HG02970 (cell line): Measurements from ENCODE around the gene AASS.
A peak's percentile ranks its signal among the peaks of the same experiment; 100 is the strongest.
"Not testable (repeated sequence)": the region's sequence is repeated elsewhere in the genome, so short reads cannot be mapped to it uniquely, and the experiment has no call there.

ENCODE experiments used
- ATAC-seq: cut with Tn5 transposase; IDR thresholded peaks from one replicate; pipeline ENCODE4 v1.9.1; 2021; ENCODE audit warnings: mild to moderate bottlenecking, moderate library complexity, moderate number of reproducible peaks; ENCODE audit not compliant: unreplicated experiment, low FRiP score

AASS gene

GRCh38 chr7:122143751-122144711 is at the start of gene AASS:
AASS (minus strand) TSS chr7:122144249; CDS start chr7:122133726, 10,523 bp downstream.
- ATAC-seq, result peak; percentile 100

GRCh38 chr7:122188785-122189184 is 44.7 kb upstream of the AASS start:
- ATAC-seq, result no peak

GRCh38 chr7:122183106-122183505 is 39.1 kb upstream of the AASS start:
- ATAC-seq, result no peak

GRCh38 chr7:122182081-122182480 is 38.0 kb upstream of the AASS start:
- no peak for ATAC-seq

GRCh38 chr7:122172144-122172543 is 28.1 kb upstream of the AASS start:
- ATAC-seq, result not testable (repeated sequence)

- ATAC-seq, result no peak
These were observed 22.7 kb upstream of the AASS start for GRCh38 chr7:122166740-122167139.

- no peak for ATAC-seq
These were observed 22.2 kb upstream of the AASS start for GRCh38 chr7:122166275-122166674.

- no peak for ATAC-seq
These were observed 17.6 kb upstream of the AASS start for GRCh38 chr7:122161628-122162027.

GRCh38 chr7:122155566-122155965 is 11.5 kb upstream of the AASS start:
- no peak for ATAC-seq

GRCh38 chr7:122148878-122149277 is 4.8 kb upstream of the AASS start:
- ATAC-seq, result no peak

- ATAC-seq, result no peak
These were observed 4.0 kb upstream of the AASS start for GRCh38 chr7:122148081-122148480.

GRCh38 chr7:122145937-122146645 is 2.0 kb upstream of the AASS start:
- no peak for ATAC-seq

- ATAC-seq, result peak; percentile 4
These were observed 686 bp downstream of the AASS start for GRCh38 chr7:122143376-122143750.

- ATAC-seq, result no peak
These were observed 3.1 kb downstream of the AASS start for GRCh38 chr7:122140918-122141317.

GRCh38 chr7:122137251-122138077 is 6.6 kb downstream of the AASS start:
- ATAC-seq, result no peak

GRCh38 chr7:122136639-122137245 is 7.3 kb downstream of the AASS start:
- ATAC-seq, result no peak

- ATAC-seq, result no peak
These were observed 8.0 kb downstream of the AASS start for GRCh38 chr7:122136078-122136477.

GRCh38 chr7:122135275-122135674 is 8.8 kb downstream of the AASS start:
- ATAC-seq, result no peak

- not testable (repeated sequence) for ATAC-seq
These were observed 9.3 kb downstream of the AASS start for GRCh38 chr7:122134793-122135192.

- no peak for ATAC-seq
These were observed 10.6 kb downstream of the AASS start for GRCh38 chr7:122133477-122133876.
